HG03342 (cell line): ENCODE results near the gene SHROOM2.
"Not testable (repeated sequence)": the region's sequence is repeated elsewhere in the genome, so short reads cannot be mapped to it uniquely, and the experiment has no call there.

ENCODE experiments used
- ATAC-seq: cut with Tn5 transposase; IDR thresholded peaks from one replicate; pipeline ENCODE4 v1.9.1; 2021; ENCODE audit warnings: mild to moderate bottlenecking, moderate library complexity; ENCODE audit not compliant: unreplicated experiment

The SHROOM2 gene

DNA sequence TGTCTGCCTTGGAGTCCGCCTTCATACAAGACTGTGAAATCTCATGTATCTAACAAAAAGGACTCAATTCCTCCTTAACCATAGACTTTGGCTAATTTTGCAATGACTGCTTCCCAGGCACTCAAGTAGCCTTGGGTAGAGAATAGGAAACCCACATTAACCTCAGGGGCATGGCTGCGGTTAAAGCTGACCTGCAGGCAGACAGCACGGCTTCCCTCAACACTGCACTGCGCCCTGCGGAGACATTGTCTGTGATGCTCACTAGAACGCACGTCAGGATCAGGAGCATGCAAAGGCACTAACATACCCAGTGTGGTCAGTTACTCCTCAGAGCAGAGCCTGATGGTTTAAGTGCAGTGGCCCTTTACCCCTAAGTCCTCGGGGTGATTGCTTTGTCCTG lies 10.3 kb upstream of the SHROOM2 start:
- ATAC-seq: no peak

DNA sequence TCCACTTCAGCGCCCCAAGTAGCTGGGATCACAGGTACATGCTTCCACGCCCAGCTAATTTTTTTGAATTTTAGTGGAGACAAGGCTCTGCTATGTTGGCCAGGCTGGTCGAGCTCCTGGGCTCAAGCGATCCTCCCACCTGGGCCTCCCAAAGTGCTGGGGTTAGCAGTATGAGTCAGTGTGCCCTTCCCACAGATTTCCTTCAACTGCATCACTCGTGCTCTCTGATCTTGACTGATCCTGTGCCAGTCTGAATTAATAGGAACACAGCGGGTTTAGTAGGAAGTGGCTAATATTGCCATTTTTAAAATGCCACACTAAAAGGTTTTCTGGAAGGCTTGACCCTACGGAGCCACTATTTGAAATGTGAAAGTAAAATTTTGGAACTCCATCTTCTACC lies 4.3 kb upstream of the SHROOM2 start:
- no peak for ATAC-seq

- no peak for ATAC-seq
Measured at GRCh38 chrX:9784332-9784731, 1.9 kb upstream of the SHROOM2 start.

- ATAC-seq: no peak
Measured at GRCh38 chrX:9785254-9785943, 830 bp upstream of the SHROOM2 start.

- ATAC-seq: no peak
Measured at GRCh38 chrX:9786798-9787635, 788 bp downstream of the SHROOM2 start.

GRCh38 chrX:9788911-9789310 lies 2.7 kb downstream of the SHROOM2 start:
- no peak for ATAC-seq

GRCh38 chrX:9789555-9789954 lies 3.3 kb downstream of the SHROOM2 start:
- ATAC-seq: no peak

DNA sequence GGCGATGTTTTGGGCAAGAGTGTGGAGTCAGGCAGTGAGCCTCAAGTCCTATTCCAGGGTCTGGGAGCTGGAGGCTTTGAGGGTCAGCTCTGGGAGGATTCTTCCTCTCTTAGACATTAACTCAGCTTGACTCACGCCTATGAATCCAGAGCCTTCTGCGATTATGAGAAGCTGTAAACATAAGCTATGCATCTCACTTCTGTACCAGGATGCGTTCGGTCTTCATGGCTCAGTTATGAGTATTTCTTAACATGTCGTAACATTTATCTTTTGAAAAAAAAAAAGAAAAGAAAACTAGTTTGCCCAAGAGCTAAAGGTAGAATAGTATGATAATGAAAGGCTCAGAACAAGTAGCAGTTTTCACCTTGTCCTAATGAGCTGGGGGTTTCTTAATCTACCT lies 4.6 kb downstream of the SHROOM2 start:
- ATAC-seq: no peak

DNA sequence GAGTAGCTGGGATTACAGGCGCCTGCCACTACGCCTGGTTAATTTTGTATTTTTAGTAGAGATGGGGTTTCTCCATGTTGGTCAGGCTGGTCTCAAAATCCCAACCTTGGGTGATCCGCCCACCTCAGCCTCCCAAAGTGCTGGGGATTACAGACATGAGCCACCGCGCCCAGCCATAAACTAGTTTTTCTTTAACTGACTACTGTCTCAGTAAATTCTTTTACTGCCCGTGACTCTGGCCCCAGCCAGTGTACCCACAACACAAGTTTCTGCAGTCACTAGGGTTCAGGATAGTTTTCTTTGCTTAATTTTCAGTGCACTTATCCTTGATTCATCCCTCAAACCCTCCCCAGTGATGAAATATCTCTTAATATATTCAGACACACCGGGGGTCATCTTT lies 8.3 kb downstream of the SHROOM2 start:
- ATAC-seq: no peak

DNA sequence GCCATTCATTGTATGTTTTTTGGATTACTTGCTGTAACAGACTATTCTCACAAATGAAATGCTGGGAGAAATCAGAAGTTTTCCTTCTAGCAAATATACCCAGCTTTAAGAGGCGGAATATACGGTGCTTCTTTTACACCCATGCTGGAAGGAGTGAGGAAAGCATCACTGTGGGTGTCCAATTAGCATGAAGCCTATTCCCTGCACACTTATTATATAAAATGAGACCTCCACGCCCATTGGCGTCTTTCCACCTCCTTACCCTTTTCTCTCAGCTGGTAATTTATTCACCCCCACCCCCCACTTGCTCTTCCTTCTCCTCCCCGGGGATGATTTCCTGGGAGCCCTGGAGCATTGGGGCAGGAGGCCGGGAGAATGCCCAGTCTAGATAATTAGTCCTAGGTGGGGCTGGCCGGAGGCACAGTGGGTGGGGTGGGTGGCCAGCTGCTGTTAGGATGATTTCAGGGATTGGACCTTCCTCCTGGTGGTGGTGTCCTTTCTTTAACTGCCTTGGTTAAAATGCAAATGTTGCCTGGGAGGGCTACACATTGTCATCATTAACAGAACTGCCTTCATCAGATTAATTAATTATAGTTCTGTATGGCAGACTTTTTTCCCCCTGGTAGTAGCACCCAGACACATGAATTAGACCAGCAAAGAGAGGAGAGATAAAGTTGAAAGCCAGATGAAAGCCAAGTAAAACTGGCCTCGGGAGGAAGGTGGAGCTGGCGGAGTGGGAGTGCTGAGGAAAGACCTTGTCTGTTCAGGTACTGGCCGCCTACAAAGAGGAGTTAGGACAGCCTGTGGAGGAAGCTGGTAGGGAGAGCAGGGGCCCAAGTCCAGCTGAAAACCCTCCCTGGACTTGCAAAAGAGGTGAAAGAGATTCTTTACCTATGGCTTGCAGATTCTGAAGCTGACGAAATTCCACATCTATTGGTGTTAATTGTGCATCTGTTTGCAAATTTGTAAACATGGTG lies 11.4 kb downstream of the SHROOM2 start:
- no peak for ATAC-seq

DNA sequence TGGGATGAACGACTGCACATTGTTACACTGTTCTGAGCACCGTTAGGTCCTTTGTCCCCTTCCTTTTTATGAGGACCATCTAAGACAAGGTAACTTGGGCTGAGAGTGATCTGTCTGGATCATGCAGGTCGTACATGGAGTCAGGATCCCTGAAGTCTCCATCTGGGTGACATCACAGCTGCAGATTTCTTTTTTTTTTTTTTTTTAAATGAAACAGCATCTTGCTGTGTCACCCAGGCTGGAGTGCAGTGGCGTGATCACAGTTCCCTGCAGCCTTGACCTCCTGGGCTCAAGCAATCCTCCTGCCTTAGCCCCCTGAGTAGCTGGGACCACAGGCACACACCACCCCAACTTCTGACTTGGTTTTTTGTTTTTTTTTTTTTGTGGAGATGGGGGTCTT lies 16.5 kb downstream of the SHROOM2 start:
- no peak for ATAC-seq

DNA sequence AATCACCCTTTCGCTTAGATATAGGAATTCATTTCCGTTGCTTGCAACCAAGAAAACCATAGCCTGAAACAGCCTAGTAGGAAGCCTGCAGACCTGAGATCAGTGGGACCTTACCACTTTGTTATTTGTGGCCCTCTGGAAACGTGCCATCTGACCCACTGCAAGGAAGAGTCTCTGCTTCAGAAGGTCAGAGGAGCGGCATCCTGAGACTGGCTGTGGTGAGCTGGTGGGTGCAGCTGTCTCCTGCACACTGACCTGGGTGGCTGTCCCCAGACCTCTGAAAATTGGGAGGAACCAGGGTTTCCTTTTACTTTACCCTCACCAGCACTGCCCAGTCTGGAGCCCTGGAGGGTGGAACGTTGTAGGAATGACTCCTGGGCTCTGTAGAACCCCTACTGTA lies 18.2 kb downstream of the SHROOM2 start:
- ATAC-seq: no peak

GRCh38 chrX:9805956-9806355 lies 19.7 kb downstream of the SHROOM2 start:
- no peak for ATAC-seq

DNA sequence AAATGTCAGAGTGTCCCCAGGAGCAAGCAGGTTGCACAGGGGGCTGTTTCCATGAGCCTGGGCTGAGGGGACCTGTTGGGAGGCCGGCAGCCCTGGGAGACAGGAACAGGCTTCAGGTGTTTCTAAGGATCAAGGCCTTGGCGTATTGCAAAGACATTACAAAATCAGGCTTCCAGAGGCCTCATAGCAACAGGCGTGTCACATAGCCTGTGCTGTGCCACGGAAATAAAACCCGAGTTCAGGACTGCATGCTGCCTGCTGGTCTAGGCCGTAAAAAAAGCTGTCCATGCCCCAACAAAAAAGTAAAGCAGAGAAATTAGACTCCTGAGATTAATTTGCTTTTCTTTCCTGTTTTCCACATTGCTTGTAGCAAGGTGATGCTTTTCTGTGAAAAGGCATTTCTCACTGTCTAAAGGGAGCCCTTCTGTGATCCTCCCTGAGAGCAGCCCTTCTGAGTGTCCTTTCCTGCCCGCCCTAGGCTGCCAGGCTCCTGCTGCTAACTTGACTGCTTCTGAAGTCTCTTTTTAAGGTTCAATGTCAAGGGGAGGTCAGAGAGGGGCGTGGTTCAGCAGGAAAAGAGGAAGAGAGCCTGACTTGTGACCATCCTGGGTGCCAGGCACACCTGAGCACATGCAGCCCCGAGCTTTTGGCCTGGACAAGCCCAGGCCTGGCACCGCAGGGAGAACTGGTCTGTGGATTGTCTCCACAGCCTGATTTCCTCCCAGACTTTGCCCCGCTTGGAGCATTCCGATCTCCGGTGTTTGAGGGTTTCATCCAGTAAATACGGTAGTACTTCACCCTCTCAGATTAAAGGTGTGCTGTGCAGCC lies 21.3 kb downstream of the SHROOM2 start:
- no peak for ATAC-seq

GRCh38 chrX:9809876-9810275 lies 23.6 kb downstream of the SHROOM2 start:
- ATAC-seq: not testable (repeated sequence)

- ATAC-seq: not testable (repeated sequence)
Measured at GRCh38 chrX:9811086-9811485, 24.9 kb downstream of the SHROOM2 start.

DNA sequence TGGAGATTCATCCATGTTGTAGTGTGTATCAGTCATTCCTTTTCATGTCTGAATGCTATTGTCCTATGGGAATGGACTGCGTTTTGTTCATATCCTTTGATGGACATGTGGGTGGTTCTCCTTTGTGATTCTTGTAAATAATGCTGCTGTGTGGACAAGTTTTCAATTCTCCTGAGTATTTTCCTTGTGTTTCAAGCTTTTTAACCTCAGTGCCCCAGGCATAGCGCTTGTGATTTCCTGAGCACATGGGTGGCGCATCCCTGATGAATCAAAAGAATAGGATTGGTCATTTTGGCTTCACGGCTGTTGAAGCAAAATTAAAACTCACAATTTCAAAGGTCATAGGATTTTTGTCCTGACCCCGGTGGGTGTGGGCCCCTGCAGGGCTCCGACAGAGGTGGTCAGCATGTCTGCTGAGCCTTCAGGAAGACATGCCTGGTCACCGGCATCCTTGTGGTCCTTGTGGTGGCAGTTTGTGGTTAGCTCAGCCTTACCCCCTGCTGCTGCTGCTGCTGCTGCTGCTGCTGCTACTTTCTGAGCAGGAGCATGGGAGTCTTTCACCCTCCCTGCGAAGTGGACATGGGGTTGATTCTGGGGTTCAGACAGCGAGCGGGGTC lies 30.0 kb downstream of the SHROOM2 start:
- no peak for ATAC-seq

GRCh38 chrX:9821572-9821971 lies 35.3 kb downstream of the SHROOM2 start:
- ATAC-seq: no peak

GRCh38 chrX:9824554-9824953 lies 38.3 kb downstream of the SHROOM2 start:
- no peak for ATAC-seq
